AG09319 (cell line): ENCODE results near the gene TST.

Experiments used
- DNase-seq: peaks from one replicate; pipeline ENCODE4 v3.0.0-alpha.2; 2010; ENCODE audit warnings: low read depth; ENCODE audit errors: extremely low read depth
- CTCF ChIP-seq: IDR thresholded peaks from 2 replicates; pipeline ENCODE4 v1.5.1; 2011; ENCODE audit warnings: low read depth, mild to moderate bottlenecking, inconsistent platforms, low read length, moderate library complexity

TST gene

GRCh38 chr22:37063431-37064420 lies 44.5 kb upstream of the TST start:
- no peak for TF ChIP-seq CTCF
- DNase-seq = no peak

GRCh38 chr22:37062702-37063381 lies 43.6 kb upstream of the TST start:
- DNase-seq = no peak
- TF ChIP-seq CTCF = no peak

- no peak for DNase-seq
- TF ChIP-seq CTCF = no peak
These were observed 43.1 kb upstream of the TST start for GRCh38 chr22:37062376-37062675.

- TF ChIP-seq CTCF = no peak
- no peak for DNase-seq
These were observed 42.5 kb upstream of the TST start for GRCh38 chr22:37061611-37062375.

GRCh38 chr22:37060801-37061610 lies 41.8 kb upstream of the TST start:
- no peak for TF ChIP-seq CTCF
- no peak for DNase-seq

- DNase-seq = no peak
- no peak for TF ChIP-seq CTCF
These were observed 40.7 kb upstream of the TST start for GRCh38 chr22:37059876-37060449.
